IPS-NIHi11 (cell line): ENCODE data around the gene DIAPH3.

ENCODE experiments used
- DNase-seq: peaks from one replicate; pipeline ENCODE4 v3.0.0; 2012; ENCODE audit warnings: mixed read lengths, low spot score

DIAPH3 gene

DNA sequence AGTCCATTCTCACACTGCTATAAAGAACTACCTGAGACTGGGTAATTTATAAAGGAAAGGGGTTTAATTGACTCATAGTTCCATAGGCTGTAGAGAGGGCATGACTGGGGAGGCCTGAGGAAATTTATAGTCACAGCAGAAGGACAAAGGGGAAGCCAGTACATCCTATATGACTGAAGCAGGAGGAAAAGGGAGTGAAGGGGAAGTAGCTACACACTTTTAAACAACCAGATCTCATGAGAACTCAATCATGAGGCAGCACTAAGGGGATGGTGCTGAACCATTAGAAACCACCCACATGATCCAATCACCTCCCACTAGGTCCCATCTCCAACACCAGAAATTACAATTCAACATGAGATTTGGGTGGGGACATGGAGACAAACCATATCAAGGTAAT, 209.1 kb downstream of the DIAPH3 start:
- no peak for DNase-seq

DNA sequence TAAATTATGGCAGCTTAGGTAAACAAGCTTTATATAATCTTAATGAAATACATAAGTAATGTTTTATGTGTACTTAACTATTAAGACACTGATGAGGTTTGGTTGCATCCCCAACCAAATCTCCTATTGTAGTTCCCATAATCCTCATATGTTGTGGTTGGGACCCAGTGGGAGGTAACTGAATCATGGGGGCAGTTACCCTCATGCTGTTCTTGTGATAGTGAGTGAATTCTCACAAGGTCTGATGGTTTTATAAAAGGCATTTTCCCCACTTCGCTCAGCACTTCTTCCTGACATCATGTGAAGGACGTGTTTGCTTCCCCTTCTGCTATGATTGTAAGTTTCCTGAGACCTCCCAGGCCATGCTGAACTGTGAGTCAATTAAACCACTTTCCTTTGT, 212.7 kb downstream of the DIAPH3 start:
- no peak for DNase-seq

DNA sequence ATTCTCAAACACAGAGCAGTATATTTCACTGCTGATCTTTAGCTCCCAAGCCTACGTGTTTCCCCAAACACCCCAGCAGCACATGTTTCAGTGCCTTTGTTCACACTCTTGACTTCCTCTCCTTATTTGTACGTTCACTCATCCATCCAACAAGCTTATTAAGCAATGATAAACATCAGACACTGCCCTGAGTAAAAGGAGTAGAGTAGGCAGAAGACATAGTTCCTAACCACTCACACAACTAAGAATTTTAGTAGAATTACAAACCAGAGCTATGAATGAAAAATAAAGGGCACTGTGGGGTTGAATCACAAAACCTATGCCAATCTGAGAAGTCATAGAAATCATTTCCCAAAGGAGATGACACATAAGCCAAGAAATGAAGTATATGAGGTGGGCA, 213.5 kb downstream of the DIAPH3 start:
- DNase-seq: no peak

DNA sequence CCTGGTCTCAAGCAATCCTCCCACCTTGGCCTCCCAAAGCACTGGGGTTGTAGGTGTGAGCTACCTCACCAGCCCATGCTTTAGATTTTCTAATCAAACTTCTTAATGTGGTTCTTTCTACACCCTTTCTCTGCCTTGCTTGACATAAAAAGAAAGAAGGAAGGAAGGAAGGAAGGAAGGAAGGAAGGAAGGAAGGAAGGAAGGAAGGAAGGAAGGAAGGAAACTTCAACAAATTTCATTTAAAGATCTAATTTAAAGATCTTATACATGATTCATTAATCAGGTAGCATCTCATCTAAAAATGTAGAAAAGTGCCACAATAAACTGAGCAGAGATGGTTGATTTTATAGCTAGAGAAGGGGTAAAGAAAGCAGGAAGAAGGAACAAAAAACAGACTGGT, 215.0 kb downstream of the DIAPH3 start:
- no peak for DNase-seq

DNA sequence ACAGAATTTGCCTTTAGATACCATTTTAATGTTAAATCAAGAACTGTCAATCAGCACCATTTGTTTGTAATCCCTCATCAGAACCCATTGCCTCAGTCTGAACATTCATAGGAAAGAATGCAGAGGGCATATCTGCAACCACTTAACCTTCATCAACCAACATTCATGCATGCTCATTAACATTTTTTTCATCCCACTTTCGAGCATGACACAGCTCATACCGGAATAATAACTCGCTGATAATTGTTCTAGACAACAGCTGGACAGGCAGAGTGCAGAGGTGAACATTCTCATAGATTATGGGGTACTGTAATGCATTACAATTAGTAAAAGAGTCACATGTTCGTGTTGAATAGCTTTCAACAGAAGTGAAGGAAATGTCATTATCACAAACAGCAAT, 216.8 kb downstream of the DIAPH3 start:
- no peak for DNase-seq

DNA sequence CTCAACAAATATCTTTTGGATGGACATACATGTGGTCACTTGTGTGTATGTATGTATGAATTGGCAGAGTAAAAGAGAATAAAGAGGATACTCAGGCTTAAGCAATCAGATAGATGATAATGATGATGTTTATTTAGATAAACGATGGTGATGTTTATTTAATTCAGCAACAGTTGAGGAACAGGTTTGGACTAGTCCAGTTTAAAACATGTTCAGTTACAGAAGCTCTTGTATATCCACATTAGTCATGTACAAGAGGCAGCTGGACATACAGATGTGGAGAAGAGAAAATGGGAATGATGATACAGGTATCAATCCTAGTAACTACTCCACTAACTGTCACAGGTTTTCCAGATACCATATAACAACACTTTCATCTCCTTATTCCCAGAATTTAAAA, 232.1 kb downstream of the DIAPH3 start:
- DNase-seq: no peak

DNA sequence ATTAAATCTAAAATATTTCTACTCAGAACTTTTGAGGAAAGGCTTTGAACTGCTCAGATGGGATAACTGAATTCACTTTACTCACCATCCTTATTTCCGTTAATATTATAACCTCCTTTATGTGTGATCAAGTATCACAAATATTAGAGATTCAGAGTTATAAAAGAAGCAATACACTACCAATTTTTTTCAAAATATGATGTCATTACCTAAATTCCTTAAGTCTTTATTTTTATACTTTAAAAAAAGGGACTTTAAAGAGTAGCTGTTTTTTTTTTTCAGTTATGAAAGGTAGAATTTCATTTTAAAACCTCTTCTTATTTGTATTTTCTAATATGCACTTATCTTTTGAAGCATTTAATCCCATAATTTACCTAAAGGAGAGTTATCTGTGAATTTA, 239.5 kb downstream of the DIAPH3 start:
- no peak for DNase-seq

DNA sequence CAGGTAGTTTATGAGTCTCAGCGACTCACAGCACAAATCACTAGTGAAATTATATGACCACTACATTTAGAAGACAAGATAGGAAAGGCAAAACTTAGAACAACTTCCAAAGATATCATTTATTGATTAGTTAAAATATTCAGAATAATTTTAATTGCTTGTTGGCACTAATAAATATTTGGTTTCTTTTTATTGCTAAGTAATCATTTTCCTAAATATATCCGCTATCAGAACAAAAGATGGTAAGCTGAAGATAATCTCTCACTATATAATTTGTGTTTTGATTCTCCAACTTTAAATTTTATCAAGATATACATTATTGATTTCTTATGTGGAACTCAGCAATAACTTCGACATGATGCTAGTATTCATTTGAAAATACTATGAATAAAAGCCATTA, 248.5 kb downstream of the DIAPH3 start:
- no peak for DNase-seq

DNA sequence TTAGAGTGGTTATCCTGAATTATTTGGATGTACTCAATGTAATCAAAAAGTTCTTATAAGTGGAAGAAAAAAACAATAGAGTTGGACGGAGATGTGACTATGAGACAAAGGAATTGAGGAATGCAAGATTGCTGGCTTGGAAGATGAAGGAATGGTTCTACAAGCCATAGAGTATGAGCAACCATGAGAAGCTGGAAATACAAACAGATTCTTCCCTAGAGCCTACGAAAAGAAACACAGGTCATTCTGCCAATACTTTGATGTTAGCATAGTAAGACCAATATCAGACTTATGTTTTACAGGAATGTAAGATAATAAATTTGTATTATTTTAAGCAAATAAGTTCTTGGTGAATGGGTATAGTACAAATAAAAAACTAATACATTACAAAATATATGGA, 249.2 kb downstream of the DIAPH3 start:
- no peak for DNase-seq

DNA sequence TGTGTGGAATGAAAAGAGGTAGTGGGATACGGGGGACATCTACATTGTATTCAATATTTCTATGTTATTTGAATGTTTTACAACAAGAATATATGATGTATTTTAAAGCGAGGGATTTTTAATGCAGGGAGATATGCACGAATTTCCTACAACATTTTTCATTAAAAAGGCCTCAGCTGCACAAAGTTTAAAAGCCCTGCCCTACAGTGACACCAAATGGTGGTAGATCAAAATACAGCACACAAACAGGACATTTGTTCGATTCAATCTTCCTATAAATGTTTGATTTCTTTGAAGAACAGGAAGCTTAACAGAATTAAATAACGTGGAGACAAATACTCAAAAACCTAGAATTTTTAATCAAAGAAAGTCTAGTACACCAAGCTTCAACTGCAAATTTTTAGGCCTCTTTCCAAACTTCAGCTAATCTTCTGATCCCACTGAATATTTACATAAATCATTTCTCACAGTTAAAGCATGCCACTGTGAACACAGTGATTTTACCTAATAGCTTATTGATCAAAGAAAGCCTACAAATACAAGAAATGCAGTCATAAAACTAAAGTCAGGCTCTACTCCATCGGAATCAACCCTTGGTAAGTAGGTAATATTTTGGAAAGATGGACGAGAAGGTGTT, 257.2 kb downstream of the DIAPH3 start:
- peak; percentile 7 for DNase-seq

DNA sequence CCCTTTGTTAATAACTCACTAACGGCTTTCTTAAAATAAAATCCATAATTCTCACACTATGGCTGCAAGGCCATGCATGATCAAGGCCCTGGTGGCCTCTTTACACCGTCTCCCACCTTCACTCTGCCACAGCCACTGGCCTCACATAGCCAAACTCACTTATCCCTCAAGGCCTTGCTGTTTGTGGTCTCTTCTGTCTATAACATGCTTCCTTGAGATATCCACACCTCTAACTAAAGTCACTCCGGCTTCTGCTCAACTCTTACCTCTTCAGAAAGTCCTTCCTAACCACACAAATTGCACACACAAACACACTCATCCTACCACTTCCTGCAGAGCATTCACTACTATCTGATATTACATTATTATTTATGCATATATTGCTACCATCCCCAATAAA, 262.5 kb downstream of the DIAPH3 start:
- no peak for DNase-seq

DNA sequence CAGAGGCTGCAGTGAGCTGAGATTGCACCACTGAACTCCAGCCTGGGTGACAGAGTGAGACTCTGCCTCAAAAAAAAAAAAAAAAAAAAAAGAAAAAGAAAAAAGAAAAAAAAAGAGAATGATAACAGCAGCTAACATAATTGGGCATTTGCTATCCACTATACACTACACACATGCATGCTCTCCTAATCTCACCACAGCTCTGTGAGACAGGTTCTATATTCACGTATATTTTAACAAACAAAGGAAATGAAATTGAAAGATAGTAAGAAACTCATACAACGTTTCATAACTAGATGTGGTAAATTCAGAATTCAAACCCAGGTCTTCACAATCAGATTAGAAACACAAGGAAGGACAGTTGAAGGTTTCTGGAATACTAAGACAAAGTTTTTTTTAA, 265.7 kb downstream of the DIAPH3 start:
- DNase-seq: no peak

DNA sequence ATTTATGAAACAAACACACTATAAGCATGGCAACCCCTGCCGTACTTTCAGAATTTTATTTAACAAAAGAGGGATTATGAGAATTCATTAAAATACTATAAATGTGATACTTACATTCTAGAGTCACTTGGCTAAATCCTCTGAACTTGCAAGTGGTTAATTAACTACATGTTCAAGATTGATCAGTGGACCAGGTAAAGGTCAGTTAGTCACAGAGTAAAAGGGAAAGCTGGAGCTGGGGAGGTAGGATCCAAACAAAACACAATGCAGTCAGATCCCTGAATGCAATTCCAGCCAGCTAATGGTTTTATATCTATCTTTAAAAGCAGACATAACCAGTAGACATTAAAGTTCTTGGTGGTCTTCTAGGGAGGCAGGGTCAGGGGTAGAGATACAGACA, 270.5 kb downstream of the DIAPH3 start:
- DNase-seq: no peak

DNA sequence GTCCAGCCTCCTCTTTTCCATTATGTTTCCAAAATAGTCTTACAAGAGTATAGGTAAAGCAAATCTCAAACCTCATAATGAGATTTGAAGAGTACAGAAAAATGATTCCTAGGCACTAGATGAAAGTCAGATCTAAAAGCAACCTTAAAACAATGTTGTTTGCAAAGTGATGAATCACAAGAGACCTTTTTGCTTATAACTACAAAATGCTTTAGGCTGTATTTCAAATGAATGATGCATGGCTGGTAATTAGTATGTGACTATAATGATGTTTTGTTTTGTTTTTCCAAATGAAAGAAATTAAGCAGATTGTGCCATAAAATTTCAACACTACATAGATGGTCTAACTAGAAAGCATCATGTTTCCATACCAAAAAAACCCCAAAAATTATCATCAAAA, 272.7 kb downstream of the DIAPH3 start:
- DNase-seq: no peak

DNA sequence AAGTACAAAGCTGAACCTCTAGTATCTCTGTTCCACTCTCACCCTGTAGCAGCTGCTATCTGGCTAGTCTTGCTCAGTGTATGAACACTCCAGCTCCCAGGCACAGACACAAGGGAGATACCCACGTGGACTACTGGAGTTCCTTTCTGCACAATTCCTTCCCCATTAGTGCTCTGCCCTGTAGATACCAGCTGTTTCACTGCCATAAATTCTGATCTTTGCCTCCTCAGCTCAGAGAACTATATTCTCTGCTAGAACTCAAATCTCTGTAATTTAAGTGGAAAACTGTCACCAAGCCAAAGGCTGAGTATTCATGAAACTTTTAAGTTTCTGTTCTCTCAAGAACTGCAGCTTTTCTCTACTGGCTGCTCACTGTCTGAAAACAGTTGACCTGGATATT, 273.7 kb downstream of the DIAPH3 start:
- no peak for DNase-seq

DNA sequence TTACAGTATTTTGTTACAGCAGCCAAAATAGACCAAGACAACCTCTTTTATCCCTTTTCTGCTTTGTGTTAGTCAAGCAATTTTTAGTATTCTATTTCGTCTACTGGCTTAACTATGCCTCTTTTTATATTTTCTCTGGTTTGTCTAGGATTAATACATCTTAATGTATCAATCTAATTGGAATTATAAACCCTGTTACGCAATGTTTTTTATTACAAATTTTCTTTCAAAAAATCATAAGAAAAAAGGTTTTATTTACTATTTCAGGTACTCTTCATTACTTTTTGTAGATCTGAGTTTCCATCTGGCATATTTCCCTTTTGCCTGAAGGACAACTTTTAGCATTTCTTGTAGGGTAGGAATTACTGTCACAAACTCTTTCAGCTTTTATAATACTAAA, 275.3 kb downstream of the DIAPH3 start:
- DNase-seq: no peak

DNA sequence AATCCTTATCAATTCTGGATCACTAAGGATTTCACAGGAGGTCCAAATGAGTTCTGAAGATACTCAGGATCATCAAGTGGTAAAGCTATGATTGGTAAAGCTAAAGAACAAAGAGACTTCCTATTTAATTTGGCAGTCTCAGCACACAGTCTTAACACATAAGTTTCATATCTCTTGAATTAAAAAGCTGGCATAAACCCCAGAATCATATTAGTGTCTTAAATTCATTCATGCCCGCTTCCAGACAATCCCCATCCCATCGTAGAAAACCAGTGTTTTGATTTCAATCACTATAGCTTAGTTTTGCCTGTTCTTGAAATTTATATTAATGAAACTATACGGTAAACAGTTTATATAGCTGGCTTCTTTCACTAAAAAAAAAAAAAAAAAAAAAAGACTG, 278.7 kb downstream of the DIAPH3 start:
- no peak for DNase-seq

DNA sequence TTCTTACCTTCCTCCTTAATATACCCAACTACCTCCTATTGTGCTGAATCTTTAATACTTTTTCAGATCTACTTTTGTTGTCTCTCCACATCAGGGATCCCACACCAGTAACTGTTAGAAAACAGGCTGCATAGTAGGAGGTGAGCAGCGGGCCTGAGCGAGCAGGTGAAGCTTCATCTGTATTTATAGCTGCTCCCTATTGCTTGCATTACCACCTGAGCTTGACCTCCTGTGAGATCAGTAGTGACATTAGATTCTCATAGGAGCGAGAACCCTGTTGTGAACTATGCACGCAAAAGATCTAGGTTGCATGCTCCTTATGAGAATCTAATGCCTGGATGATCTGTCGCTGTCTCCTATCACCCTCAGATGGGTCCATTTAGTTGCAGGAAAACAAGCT, 279.8 kb downstream of the DIAPH3 start:
- no peak for DNase-seq

DNA sequence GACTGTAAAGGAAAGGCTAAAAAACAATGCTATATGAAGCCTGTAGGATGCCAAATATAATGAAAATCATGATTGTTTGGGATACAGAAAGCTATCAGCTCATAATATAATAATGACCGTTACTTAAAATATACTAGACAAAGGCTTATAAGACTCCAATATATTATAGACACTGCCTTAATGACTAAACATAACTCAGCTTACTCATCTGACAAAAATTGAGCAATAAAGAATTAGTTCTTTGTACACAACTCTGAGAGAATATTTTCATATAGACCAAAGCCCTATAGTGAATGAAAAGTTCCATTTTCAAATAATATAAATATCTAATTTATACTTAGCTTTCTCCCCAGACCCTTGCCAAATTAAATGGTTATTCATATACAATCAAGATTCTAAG, 283.3 kb downstream of the DIAPH3 start:
- no peak for DNase-seq

DNA sequence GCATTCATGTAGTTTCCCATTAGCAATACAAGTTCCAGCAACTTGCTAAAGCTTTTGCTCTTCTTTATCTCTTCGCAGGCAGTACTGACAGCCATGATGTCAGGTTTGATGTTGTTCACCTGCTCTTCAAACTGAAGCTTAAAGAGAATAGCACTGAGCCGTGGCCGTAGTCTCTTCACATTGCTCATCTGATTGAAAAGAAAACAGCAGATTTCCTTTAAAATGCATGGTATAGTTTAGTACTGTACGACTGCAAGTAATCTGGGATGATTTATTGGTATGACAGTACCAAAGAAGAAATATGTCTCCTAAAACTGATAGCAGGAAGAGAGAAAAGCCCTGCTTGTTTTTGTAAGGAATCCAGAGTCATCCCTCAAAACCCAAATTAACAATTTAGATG, 284.4 kb downstream of the DIAPH3 start:
- DNase-seq: no peak

DNA sequence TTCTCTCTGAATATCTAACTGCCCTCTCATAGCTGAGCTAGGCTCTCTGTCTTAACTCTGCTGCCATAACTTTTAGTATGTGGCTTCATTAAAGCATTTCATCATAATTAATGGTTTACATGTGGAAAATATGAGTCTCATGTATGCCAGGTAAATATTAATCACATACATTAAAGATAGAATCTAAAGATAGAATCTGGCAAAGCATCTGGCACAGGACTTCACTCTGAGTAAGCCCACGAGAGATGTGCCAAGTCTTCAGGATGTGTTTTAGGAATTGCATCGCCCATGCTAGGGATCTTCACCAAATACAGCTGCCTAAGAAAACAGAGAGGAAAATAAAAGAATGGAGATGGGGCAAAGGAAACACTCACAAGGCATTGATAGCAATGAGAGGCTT, 285.8 kb downstream of the DIAPH3 start:
- no peak for DNase-seq

DNA sequence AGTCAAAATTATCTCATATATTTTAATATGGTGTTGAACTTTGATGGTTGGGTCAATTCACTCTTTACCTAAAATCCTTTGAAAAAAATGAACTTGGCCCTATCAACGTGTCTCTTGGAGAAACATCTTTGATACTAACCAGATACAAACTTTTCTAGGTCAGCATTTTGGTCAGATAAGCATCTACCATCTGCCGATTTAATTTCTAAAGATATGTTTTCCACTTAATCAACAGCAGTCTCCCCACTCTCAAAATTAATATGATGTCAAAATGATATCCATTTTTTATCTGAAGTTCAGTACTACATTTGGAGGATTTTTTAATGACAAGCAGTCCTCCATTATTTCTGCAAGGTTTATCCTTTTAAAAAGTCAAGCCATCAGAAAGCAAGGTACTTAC, 288.8 kb downstream of the DIAPH3 start:
- no peak for DNase-seq

DNA sequence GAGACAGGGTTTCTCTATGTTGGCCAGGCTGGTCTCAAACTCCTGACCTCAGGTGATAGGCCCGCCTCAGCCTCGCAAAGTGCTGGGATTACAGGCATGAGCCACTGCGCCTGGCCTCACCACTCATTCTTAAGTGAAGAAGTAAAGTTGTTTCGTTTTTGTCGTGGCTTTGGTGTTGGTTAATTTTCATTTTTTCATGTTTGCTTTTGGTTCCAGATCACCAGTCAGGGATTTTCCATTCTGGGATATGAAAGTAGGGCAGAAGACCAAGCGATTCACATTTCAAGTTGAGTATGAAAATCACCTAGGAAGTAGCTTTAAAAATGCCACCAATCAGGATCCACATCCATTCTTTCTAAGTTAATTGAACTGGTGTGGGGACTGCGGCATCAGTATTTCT, 289.9 kb downstream of the DIAPH3 start:
- no peak for DNase-seq

DNA sequence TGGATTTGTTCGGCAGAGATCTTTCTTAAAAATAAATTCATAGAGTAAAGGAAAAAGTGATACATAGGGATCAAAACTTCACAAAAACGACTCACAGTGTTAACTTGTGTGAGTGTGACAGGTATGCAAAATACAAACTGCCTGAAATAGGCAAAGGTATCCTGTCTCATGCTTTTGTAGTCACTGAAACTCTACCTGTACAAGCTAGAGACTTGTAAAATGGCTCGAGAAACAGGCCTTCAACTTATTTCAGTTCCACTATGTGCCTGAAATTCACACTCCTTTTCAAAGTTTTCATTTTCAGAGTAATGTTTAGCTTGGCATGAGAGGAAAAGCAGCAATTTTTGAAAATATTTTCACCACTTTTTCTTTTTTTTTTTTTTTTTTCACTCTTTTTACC, 290.4 kb downstream of the DIAPH3 start:
- DNase-seq: no peak

DNA sequence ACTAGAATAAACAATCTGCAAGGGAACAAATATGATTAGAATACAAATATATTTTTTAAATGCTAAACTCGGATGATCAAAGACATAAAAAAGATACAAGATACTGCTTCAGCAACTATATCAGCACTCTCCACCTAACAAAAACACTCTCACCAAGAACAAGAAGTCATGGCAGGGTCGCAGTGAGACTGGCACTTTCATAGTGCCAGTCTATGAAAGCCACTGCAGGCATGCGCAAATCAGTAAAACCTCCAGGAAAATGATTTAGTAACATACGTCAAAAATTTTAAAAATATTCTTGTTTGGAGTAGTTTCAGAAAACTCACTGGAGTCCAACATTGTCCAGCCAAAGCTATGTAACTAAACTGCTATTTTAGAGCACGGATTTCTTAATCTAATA, 295.9 kb downstream of the DIAPH3 start:
- DNase-seq: no peak
